Dedifferentiated amniotic fluid mesenchymal stem cell (primary cell): ENCODE measurements around the gene BRDT.

Experiments used
- DNase-seq: peaks from one replicate; pipeline ENCODE4 v3.0.0-alpha.2; 2016; ENCODE audit errors: extremely low spot score

The BRDT gene

GRCh38 chr1:91949356-91949699 is at the start of gene BRDT:
BRDT (plus strand) TSS chr1:91949401; CDS start chr1:91962755, 13,354 bp downstream.
- no peak for DNase-seq

- DNase-seq = peak; percentile 77
Observed at GRCh38 chr1:91900562-91900961, 48.6 kb upstream of the BRDT start.

GRCh38 chr1:91901231-91901630 is 48.0 kb upstream of the BRDT start:
- peak; percentile 49 for DNase-seq

GRCh38 chr1:91912266-91912665 is 36.9 kb upstream of the BRDT start:
- no peak for DNase-seq

- no peak for DNase-seq
Observed at GRCh38 chr1:91913018-91913417, 36.2 kb upstream of the BRDT start.

- no peak for DNase-seq
Observed at GRCh38 chr1:91916046-91916445, 33.2 kb upstream of the BRDT start.

GRCh38 chr1:91916811-91917460 is 32.3 kb upstream of the BRDT start:
- no peak for DNase-seq

- no peak for DNase-seq
Observed at GRCh38 chr1:91919962-91920361, 29.2 kb upstream of the BRDT start.

GRCh38 chr1:91924146-91924545 is 25.1 kb upstream of the BRDT start:
- peak; percentile 65 for DNase-seq

GRCh38 chr1:91925644-91926435 is 23.4 kb upstream of the BRDT start:
- DNase-seq = no peak

GRCh38 chr1:91928026-91928425 is 21.2 kb upstream of the BRDT start:
- DNase-seq = no peak

- DNase-seq = no peak
Observed at GRCh38 chr1:91929250-91929649, 20.0 kb upstream of the BRDT start.

GRCh38 chr1:91937613-91938012 is 11.6 kb upstream of the BRDT start:
- DNase-seq = no peak

GRCh38 chr1:91940496-91940895 is 8.7 kb upstream of the BRDT start:
- no peak for DNase-seq

GRCh38 chr1:91944087-91944486 is 5.1 kb upstream of the BRDT start:
- no peak for DNase-seq

- DNase-seq = no peak
Observed at GRCh38 chr1:91948097-91948496, 1.1 kb upstream of the BRDT start.

- DNase-seq = no peak
Observed at GRCh38 chr1:91948501-91949355, 473 bp upstream of the BRDT start.

- DNase-seq = no peak
Observed at GRCh38 chr1:91952187-91952586, 3.0 kb downstream of the BRDT start.

- no peak for DNase-seq
Observed at GRCh38 chr1:91958926-91959325, 9.7 kb downstream of the BRDT start.

- no peak for DNase-seq
Observed at GRCh38 chr1:91968334-91968733, 19.1 kb downstream of the BRDT start.

- no peak for DNase-seq
Observed at GRCh38 chr1:91979383-91979782, 30.2 kb downstream of the BRDT start.

GRCh38 chr1:91980663-91981062 is 31.5 kb downstream of the BRDT start:
- DNase-seq = no peak
